NCI-H2227 treated with DMSO at 0.1 percent for 48 hours (cell line): ENCODE measurements around the gene HAP1.
A peak's percentile ranks its signal among the peaks of the same experiment; 100 is the strongest.
"Not testable (repeated sequence)": the region's sequence is repeated elsewhere in the genome, so short reads cannot be mapped to it uniquely, and the experiment has no call there.

Experiments used
- DNase-seq: peaks from one replicate; lab custom pipeline; 2025; lab: John Stamatoyannopoulos, UW

Gene HAP1

DNA sequence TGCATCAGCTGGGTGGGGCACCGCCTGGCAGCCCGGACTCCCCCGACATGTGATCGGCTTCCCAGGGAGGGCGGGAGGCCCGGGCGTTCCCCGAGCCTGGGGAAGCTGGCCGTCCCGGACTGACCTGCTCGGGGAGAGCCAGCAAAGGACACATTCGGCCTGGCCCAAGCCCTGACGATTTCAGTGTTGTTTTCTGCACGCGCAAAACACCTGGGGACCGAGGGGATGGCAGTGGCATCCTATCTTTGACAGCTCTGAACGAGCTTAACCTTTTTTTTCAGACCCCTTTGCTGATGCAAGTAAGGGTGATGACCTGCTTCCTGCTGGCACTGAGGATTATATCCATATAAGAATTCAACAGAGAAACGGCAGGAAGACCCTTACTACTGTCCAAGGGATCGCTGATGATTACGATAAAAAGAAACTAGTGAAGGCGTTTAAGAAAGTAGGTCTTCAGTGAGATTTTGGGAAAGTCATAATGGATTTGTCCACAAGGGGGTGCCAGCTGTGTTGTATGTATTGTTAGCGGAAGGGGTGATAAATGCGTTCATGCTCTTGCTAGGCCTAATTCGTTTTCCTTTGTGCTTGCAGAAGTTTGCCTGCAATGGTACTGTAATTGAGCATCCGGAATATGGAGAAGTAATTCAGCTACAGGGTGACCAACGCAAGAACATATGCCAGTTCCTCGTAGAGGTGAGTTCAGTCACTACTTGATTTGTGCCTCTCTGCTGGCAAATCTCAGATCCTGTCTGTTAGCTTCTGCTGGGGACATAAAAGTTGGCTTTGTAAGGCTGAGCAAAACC lies 44.7 kb downstream of the HAP1 start:
- peak; percentile 40 for DNase-seq

DNA sequence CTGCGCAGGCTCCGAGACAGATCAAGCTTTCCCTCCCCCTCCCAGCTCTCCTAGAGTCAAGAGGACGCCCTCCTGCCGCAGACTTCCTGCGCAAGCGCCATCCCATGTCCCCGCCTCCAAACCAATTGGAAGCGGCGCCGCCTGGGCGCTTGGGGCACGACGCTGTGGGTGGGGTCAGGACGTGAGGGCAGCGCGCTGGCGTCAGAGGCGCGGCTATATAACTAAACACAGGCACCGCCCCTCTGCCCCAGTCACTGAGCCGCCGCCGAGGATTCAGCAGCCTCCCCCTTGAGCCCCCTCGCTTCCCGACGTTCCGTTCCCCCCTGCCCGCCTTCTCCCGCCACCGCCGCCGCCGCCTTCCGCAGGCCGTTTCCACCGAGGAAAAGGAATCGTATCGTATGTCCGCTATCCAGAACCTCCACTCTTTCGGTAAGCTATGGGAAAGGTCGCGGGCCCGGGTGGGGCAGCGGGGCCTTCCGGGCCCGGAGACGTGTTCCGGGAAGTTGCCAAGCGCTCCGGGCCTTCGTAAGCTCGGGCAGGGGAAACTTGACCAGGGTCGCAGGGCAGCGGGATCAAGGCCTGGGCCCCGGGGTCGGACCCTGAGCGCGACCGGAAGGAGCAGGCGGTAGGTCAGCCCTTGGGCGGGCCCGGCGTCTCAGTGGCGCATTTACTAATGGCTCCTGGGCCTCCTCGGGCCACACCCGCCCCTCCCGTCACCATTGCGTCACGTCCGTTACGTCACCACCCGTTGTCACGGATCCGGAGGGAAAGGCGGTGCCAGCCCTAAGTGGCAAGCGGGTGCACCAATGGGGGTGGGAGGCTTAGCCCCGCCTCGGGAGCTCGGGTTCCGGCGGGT lies 45.6 kb downstream of the HAP1 start, which contains the start of gene EIF1:
Gene EIF1, plus strand, starts transcription at position 245 of the 856 bp plus-strand sequence. Its CDS starts 154 bp downstream, at position 399.
- DNase-seq: peak; percentile 99

DNA sequence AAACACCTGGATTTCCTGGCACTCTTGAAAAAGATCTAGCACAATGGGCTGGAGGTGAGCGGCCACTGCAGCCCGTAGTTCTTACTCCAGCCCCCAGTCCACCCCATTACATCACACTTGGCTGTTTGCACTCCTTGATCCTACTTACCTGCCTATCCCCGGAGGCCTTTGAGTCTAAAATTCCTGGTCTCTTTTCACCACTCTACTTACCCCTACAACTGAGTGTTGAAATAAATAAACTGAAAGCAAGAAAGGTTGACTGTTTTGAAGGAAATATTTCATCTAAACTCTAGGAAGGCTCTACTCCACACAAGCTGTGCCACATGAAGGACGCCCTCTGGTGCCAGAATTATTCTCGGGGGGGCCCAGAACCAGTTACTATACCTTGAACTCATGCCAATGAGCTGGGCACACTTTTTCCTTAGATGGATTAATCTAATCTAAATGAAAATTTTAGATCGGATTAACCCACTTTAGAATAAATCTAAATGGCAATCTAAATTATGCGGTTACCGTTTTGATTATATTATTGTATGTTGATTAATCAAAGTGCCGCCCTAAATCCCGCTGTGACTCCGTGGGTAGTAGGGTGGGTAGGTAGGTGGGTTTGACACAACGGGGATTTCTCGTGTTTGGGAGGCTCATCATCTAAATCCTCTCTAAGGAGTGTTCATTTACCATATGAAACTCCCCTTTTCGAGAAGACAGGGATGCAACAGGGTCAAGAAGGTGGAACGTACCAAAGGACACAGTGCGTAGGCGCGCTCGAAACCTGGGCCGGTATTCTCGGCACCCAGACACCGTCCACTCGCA lies 46.4 kb downstream of the HAP1 start:
- peak; percentile 72 for DNase-seq

DNA sequence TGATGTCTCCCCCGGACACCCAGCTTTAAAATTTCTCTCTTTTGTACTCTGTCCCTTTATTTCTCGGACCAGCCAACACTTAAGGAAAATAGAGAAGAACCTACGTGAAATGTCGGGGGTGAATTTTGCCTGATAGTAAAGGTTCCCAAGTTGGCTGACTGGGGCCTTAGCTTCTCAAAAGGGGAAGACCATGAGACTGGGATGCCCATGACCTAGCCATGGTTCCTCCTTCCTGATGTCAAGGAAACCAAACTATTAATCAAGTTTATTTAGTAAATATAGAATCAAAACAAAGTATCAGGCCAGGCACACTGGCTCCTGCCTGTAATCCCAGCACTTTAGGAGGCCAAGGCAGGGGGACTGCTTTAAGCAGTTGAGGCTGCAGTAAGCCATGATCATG lies 48.2 kb downstream of the HAP1 start:
- DNase-seq: no peak

DNA sequence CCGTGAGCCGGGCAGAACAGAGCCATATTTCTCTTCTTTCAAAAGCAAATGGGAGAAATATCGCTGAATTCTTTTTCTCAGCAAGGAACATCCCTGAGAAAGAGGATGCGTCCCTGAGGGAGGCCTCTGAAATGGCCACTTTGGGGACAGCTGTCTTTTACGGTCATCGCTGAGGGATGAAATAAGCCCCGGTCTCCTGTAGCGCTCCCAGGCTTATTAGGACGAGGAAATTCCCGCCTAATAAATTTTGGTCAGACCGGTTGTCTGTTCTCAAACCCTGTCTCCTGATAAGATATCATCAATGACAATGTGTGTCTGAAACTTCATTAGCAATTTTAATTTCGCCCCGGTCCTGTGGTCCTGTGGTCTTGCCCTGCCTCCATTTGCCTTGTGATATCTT lies 48.7 kb downstream of the HAP1 start:
- not testable (repeated sequence) for DNase-seq

DNA sequence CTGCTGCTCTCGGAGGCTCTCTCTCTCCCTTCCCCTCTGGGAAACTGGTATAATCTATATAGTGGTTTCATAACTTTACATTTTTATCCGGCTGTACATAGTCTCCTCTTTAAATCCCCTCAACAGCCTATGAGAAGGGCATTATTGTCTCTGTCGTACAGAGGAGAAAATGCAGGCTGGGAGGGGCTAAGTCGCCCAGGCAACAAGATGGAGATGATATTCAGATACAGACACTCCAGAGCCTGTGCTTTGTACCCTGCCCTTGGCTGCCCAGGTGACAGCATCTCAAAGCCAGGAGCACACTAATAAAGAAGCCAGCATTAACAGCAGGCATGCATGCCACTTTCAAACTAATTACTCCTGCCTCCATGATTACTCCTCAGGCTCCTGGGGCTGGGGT lies 50.4 kb downstream of the HAP1 start:
- peak; percentile 20 for DNase-seq

DNA sequence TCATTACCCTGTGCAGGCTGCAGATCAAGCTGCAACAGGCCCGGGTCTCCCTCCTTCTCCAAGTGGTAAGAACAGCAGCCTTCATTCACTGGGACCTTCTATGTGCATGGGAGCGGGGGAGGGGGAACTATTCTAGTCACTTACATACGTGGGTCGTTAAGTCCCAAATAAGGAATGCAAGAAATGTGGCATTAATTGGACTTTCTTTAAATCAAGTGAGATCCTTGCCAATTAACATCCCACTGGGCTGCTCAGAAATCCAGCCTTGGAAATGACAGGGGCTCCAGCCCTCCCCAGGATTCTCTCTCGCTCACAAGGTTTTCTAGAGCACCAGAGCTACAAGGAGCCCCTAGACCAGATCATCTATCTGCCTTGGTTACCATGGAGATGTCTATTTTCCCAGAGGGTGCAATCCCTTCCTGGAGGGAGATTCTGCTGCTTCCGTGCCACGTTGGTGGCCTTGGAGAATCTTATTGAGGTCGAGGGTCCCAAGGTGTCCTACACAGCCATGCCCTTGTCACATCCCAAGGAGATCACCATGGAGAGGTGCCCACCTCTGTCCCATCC lies 50.9 kb downstream of the HAP1 start:
- DNase-seq: peak; percentile 45

DNA sequence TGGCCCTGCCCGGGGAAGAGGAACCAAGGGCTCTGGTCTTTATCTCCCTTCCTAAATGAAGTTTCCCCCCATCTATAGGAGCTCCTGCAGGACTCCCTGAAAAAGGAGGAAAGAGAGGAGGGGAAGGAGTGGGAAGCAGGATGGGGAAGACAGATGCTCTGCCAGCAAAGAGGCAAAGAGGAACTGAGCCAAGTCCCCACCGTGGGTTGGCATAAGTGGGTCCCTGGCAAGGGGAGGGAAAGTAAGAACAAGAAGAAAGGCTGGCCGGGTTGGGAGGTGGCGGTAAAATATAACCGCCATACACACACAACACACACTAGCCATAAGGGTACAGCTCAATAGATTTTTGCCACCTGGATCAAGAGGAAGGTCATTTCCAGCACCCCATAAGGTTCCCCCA lies 51.8 kb downstream of the HAP1 start:
- no peak for DNase-seq

DNA sequence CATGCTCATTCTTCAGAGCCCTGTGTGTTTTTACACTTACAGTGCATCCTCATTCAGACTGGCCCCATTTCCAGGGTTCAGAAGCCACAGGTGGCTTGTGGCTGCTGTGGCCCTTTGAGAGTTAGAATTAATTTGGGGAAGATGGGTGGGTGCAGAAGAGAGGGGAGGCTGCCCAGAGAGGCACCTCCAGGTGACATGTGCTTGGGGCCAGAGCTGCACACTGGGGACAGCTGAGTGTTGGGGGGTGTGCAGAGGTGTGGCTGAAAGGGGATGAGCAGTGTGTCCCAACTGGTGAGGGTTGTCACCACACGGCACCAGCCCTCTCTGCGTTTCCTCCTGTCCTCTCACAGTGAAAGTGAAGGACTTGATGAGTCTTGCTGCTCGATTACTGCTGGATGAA lies 52.7 kb downstream of the HAP1 start:
- no peak for DNase-seq

- peak; percentile 49 for DNase-seq
These were observed 53.9 kb downstream of the HAP1 start for GRCh38 chr17:41680426-41681040.

- no peak for DNase-seq
These were observed 54.6 kb downstream of the HAP1 start for GRCh38 chr17:41679740-41680425.

GRCh38 chr17:41678907-41679739 lies 55.3 kb downstream of the HAP1 start:
- DNase-seq: no peak

- DNase-seq: no peak
These were observed 56.0 kb downstream of the HAP1 start for GRCh38 chr17:41678411-41678906.

GRCh38 chr17:41676058-41676419 lies 58.4 kb downstream of the HAP1 start:
- no peak for DNase-seq

GRCh38 chr17:41675157-41676057 lies 59.0 kb downstream of the HAP1 start:
- not testable (repeated sequence) for DNase-seq
